Measurements from ENCODE around the gene LIMK1. TPM values are rescaled to one million over a fixed set of nuclear protein-coding genes. Genes with fewer than 3 reads are reported as not detected.

The LIMK1 gene
- total RNA-seq, 1 experiment from 2014 or later, result 63.8 TPM

GRCh38 chr7:74039337-74039736 is 44.3 kb upstream of the LIMK1 start:
- no peak overlapping the region for H4K8ac ChIP-seq (replicated peaks; ENCODE audit: insufficient read length, low read depth, low read length)
- no peak overlapping the region for H3K27ac Mint-ChIP-seq
- no peak overlapping the region for H4K91ac ChIP-seq (ENCODE audit: insufficient read length, low read depth, low read length)
- no peak overlapping the region for H4K5ac ChIP-seq (ENCODE audit: insufficient read length, low read depth, low read length)
- H3K79me2 ChIP-seq (ENCODE audit: insufficient read depth, low read length), result no peaks in the 10 kb centered on the region
- H2BK20ac ChIP-seq (ENCODE audit: low read depth, low read length, poor library complexity, severe bottlenecking), result no peak overlapping the region
- no peak overlapping the region for H3K14ac ChIP-seq (ENCODE audit: insufficient read depth, low read length)
- no peak for TF ChIP-seq CTCF (conservative IDR thresholded peaks at IDR 0.05)
- no peak overlapping the region for H2BK15ac ChIP-seq (ENCODE audit: low read depth, low read length)
- H3K4me2 ChIP-seq (ENCODE audit: insufficient read depth, insufficient read length, low read length), result no peak overlapping the region
- H2BK120ac ChIP-seq (ENCODE audit: low read depth, low read length, poor library complexity, severe bottlenecking), result no peak overlapping the region
- peaks cover 1% of the 10 kb centered on the region; the same call in 1 of the 2 replicates for H3K27me3 Mint-ChIP-seq (ENCODE audit: low read depth)
- no peak overlapping the region for H2BK12ac ChIP-seq (ENCODE audit: insufficient read length, low read depth, low read length)
- H3K9ac ChIP-seq (ENCODE audit: extremely low read depth, insufficient read length, low read length), result no peak overlapping the region
- no peaks in the 10 kb centered on the region for H4K20me1 ChIP-seq (ENCODE audit: control insufficient read depth, insufficient read depth, insufficient read length)
- H3K4me3 Mint-ChIP-seq, result no peak overlapping the region
- no peak overlapping the region for H3K56ac ChIP-seq (ENCODE audit: insufficient read length, low read depth, low read length)
- no peaks in the 10 kb centered on the region for H3K9me3 ChIP-seq (ENCODE audit: control insufficient read depth, low read depth, low read length)
- H3K4me1 ChIP-seq (ENCODE audit: insufficient read depth, low read length), result no peaks in the 10 kb centered on the region; the same call in 1 of the 2 replicates
- H2AK5ac ChIP-seq (ENCODE audit: insufficient read length, low read length), result no peak overlapping the region
- no peak overlapping the region for H3K23ac ChIP-seq (ENCODE audit: insufficient read length, low read depth, low read length)
- no peak overlapping the region for H2AFZ ChIP-seq (ENCODE audit: low read length)
- no peaks in the 10 kb centered on the region for H3K27me3 ChIP-seq (ENCODE audit: insufficient read depth, low read length)
- no peak overlapping the region for H3K4ac ChIP-seq (ENCODE audit: low read depth, low read length)
- H3K18ac ChIP-seq (ENCODE audit: insufficient read length, low read depth, low read length), result no peak overlapping the region
- no CpG with 5 or more reads among the region's 11 CpGs for WGBS (ENCODE audit: extremely low coverage, insufficient read length, low lambda C conversion rate)
- H3T11ph ChIP-seq (ENCODE audit: low read length), result no peak overlapping the region
- no peak for DNase-seq
- H3K9me3 Mint-ChIP-seq, result no peaks in the 10 kb centered on the region
- H3K27ac ChIP-seq (ENCODE audit: insufficient read length, low read depth, low read length), result no peak overlapping the region
- H3K4me1 Mint-ChIP-seq, result peaks cover 28 to 35% of the 10 kb centered on the region in 2 experiments
- H3K23me2 ChIP-seq (ENCODE audit: insufficient read length, low read depth, low read length, poor library complexity, severe bottlenecking), result no peaks in the 10 kb centered on the region
- no peaks in the 10 kb centered on the region for H3K36me3 Mint-ChIP-seq (ENCODE audit: insufficient read depth in 1 of 3, low read depth in 3 of 3)
- no peaks in the 10 kb centered on the region for H3K79me1 ChIP-seq (ENCODE audit: insufficient read depth, low read depth, low read length, poor library complexity, severe bottlenecking)
- H2BK5ac ChIP-seq (ENCODE audit: insufficient read length, low read length), result no peak overlapping the region
